Left cardiac atrium (tissue), 4 donors: Measurements from ENCODE around the gene METTL17. TPM values are rescaled to one million over a fixed set of nuclear protein-coding genes. Genes with fewer than 3 reads are reported as not detected.
A peak's percentile ranks its signal among the peaks of the same experiment; 100 is the strongest.

Source experiments
- ATAC-seq, 2 donors: fragments of 200-7000 bp; cut with Tn5 transposase; one replicate each; pipeline ENCODE4 v1.9.1; 2020; ENCODE audit warnings: mild to moderate bottlenecking in 2 of 2, moderate library complexity in 2 of 2
- DNase-seq: peaks from one replicate; pipeline ENCODE4 v3.0.0-alpha.2; 2020
- intact Hi-C, 2 donors: fragments of 100-400 bp; cut with DNase I; formaldehyde crosslinking; loops; one replicate each; pipeline versions ENCODE4 v1.14.1 to v1.15.1; 2022 to 2023
- total RNA-seq, 2 donors: library from RNA; stranded (reverse); fragmentation: NEBNext Ultra II Directional; extraction: Animal tissue kit (Norgen Biotek cat#: 25700); gene quantifications; one replicate each; pipeline ENCODE4 v1.2.1, GENCODE V29; 2021
- donor health status: DM: no; HTN: yes; CAD: no.
- donor health status: DM: no; HTN: yes; CAD: no; lungs with severe emphysema.
- donor health status: DM: yes; HTN: yes; CAD: no.
- donor health status: Dilated cardiomyopathy.

The METTL17 gene
- total RNA-seq, 2 donors from 2014 or later, result 33.8 to 39.0 TPM

GRCh38 chr14:21018781-21019180 is 29.0 kb downstream of the METTL17 start:
- no peak for ATAC-seq
- intact Hi-C loops, result loop anchor here (5.0 kb wide), 1 partner anchor 74 kb away; no protein-coding TSS in a partner anchor
- no peak for DNase-seq

- DNase-seq (no peak), ATAC-seq (no peak)
- intact Hi-C loops, result loop anchor here (5.0 kb wide), 1 partner anchor 73 kb away; no protein-coding TSS in a partner anchor
Measured at GRCh38 chr14:21019366-21019765, 29.6 kb downstream of the METTL17 start.

GRCh38 chr14:21020977-21021545 is 31.3 kb downstream of the METTL17 start:
- intact Hi-C loops, result no loop called here
- no peak for DNase-seq

GRCh38 chr14:21022686-21023085 is 32.9 kb downstream of the METTL17 start:
- ATAC-seq, result no peak
- no peak for DNase-seq
- intact Hi-C loops, result no loop called here

More at GRCh38 chr14:21020977-21021545, 31.3 kb downstream of the METTL17 start:
- no peak for ATAC-seq

GRCh38 chr14:21023174-21023573 is 33.4 kb downstream of the METTL17 start:
- DNase-seq, result no peak
- intact Hi-C loops, result no loop called here

GRCh38 chr14:21023817-21024584 is 34.2 kb downstream of the METTL17 start:
- DNase-seq (no peak), ATAC-seq (peak in 1 of 2 donors; percentile 11)
- intact Hi-C loops, result no loop called here

More at GRCh38 chr14:21023174-21023573, 33.4 kb downstream of the METTL17 start:
- ATAC-seq, result no peak

- peak; percentile 87 to 88 for ATAC-seq
- intact Hi-C loops, result no loop called here
- DNase-seq, result peak; percentile 86
Measured at GRCh38 chr14:21024585-21025370, 35.0 kb downstream of the METTL17 start, which contains the start of gene NDRG2. TSS of gene NDRG2 (minus strand) at chr14:21025061. CDS start at chr14:21023315, 1,746 bp downstream.

GRCh38 chr14:21025371-21026273 is 35.8 kb downstream of the METTL17 start:
- ATAC-seq (peak; percentile 66 to 71), DNase-seq (peak; percentile 82)
- intact Hi-C loops, result no loop called here

GRCh38 chr14:21026274-21026987 is 36.7 kb downstream of the METTL17 start:
- no peak for ATAC-seq
- DNase-seq, result no peak
- intact Hi-C loops, result no loop called here

- DNase-seq (peak; percentile 60), ATAC-seq (peak in 1 of 2 donors; percentile 25)
- intact Hi-C loops, result no loop called here
Measured at GRCh38 chr14:21026988-21027315, 37.2 kb downstream of the METTL17 start.

- ATAC-seq, result no peak
- intact Hi-C loops, result no loop called here
- DNase-seq, result no peak
Measured at GRCh38 chr14:21029917-21030316, 40.1 kb downstream of the METTL17 start, which contains the start of gene TPPP2. TSS of gene TPPP2 (plus strand) at chr14:21030217. CDS start at chr14:21030582, 365 bp downstream.

GRCh38 chr14:21030531-21030930 is 40.8 kb downstream of the METTL17 start:
- ATAC-seq (no peak), DNase-seq (no peak)
- intact Hi-C loops, result no loop called here

GRCh38 chr14:21032326-21033132 is 42.7 kb downstream of the METTL17 start:
- ATAC-seq (no peak), DNase-seq (no peak)
- intact Hi-C loops, result no loop called here

- ATAC-seq (no peak), DNase-seq (no peak)
- intact Hi-C loops, result no loop called here
Measured at GRCh38 chr14:21033133-21033698, 43.4 kb downstream of the METTL17 start.

GRCh38 chr14:21034707-21035106 is 44.9 kb downstream of the METTL17 start, which contains the start of gene RNASE13:
TSS of gene RNASE13 (minus strand) at chr14:21034807. CDS start at chr14:21034288, 519 bp downstream.
- intact Hi-C loops, result no loop called here
- ATAC-seq (no peak), DNase-seq (no peak)

- DNase-seq (no peak), ATAC-seq (no peak)
- intact Hi-C loops, result no loop called here
Measured at GRCh38 chr14:21036751-21037150, 47.0 kb downstream of the METTL17 start.

GRCh38 chr14:21037156-21037555 is 47.4 kb downstream of the METTL17 start:
- DNase-seq (no peak), ATAC-seq (no peak)
- intact Hi-C loops, result no loop called here
